ENCODE data around the gene FAM124A. TPM values are rescaled to one million over a fixed set of nuclear protein-coding genes. Genes with fewer than 3 reads are reported as not detected.

FAM124A gene
- total and polyA plus RNA-seq, 10 donors, result 2.6 to 39.9 (median 23.7) TPM

Small RNAs within 50 kb of the gene (small RNA-seq; reads per million reads assigned to genes)
- 0 reads per million in 4 donors for gene PRELID3BP2

Other genes starting within 250 kb of the FAM124A start
- under 1 TPM in 3 of 7 donors, not detected in 4; 0.33 to 0.60 (median 0.43) TPM for gene C13orf42, start 111.1 kb upstream of the FAM124A start, total RNA-seq
- under 1 TPM in 2 of 3 donors, not detected in 1; 0.03 to 0.28 TPM for gene C13orf42, start 111.1 kb upstream of the FAM124A start, polyA plus RNA-seq
- under 1 TPM in 1 of 7 donors, not detected in 6; 0.38 TPM for gene SERPINE3, start 117.3 kb downstream of the FAM124A start, total RNA-seq
- gene SERPINE3, start 117.3 kb downstream of the FAM124A start, polyA plus RNA-seq, result not detected
- gene INTS6, start 230.6 kb downstream of the FAM124A start, total RNA-seq, result 10 to 100 TPM; 40.8 to 61.8 (median 51.0) TPM
- 1 to 10 TPM; 9.0 to 9.9 (median 9.2) TPM for gene INTS6, start 230.6 kb downstream of the FAM124A start, polyA plus RNA-seq